ENCODE data around the gene MAP7.

DNA sequence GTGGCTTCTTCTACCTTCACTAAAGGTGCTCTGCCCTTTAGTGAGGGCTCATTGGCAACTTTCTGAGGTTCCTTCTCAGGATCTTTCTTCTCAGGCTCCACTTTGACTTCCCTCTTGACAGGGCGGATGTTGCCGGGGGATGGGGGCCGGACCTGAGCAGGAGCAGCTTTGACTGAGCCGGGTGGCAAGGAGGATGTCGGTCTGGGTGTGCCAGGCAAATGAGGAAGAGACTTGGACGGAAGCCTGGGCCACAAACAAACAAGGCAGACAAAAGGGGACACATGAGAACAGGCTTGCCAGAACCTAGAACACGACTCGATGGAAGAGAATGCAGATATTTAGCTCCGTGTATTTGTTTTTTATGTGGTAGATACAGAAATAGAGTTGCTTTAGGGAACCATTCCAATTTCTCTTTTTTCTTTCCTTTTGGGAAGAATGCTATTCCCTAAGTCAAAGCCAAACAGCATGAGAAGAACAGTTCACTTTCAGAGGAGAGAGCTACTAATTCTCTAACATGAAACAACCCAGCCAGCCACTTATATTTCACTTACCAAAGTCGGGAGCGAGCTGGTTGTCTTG lies 184.4 kb downstream of the MAP7 start:
- no peak for TF ChIP-seq POLR2A (IDR thresholded peaks at IDR 0.05)
- TF ChIP-seq, protein P1, sequence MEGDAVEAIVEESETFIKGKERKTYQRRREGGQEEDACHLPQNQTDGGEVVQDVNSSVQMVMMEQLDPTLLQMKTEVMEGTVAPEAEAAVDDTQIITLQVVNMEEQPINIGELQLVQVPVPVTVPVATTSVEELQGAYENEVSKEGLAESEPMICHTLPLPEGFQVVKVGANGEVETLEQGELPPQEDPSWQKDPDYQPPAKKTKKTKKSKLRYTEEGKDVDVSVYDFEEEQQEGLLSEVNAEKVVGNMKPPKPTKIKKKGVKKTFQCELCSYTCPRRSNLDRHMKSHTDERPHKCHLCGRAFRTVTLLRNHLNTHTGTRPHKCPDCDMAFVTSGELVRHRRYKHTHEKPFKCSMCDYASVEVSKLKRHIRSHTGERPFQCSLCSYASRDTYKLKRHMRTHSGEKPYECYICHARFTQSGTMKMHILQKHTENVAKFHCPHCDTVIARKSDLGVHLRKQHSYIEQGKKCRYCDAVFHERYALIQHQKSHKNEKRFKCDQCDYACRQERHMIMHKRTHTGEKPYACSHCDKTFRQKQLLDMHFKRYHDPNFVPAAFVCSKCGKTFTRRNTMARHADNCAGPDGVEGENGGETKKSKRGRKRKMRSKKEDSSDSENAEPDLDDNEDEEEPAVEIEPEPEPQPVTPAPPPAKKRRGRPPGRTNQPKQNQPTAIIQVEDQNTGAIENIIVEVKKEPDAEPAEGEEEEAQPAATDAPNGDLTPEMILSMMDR (IDR thresholded peaks at IDR 0.05) = no peak

All from Peyer's patch (tissue), 4 donors.